OCI-LY1 (cell line): ENCODE measurements around the gene ACBD3.
A peak's percentile ranks its signal among the peaks of the same experiment; 100 is the strongest.

Source experiments
- H2AFZ ChIP-seq: fragments of 200-600 bp; sonication (generic), shearing (Covaris generic); 2 replicates; pipeline ENCODE4 v1.6.0; 2014; ENCODE audit warnings: antibody characterized with exemption, mild to moderate bottlenecking, low read length
- H3F3A ChIP-seq: fragments of 200-600 bp; sonication (generic), shearing (Covaris generic); 2 replicates; pipeline ENCODE4 v1.6.0; 2014; ENCODE audit warnings: mild to moderate bottlenecking, antibody characterized with exemption, low read length, moderate library complexity; ENCODE audit not compliant: insufficient read depth
- H3K27ac ChIP-seq: fragments of 200-600 bp; sonication (generic); 2 replicates; pipeline ENCODE4 v1.5.1; 2014; ENCODE audit warnings: low read length, mixed run types, mild to moderate bottlenecking, low read depth; ENCODE audit not compliant: poor library complexity, severe bottlenecking
- H3K27me3 ChIP-seq: fragments of 200-600 bp; sonication (generic); 2 replicates; pipeline ENCODE4 v1.6.0; 2014; ENCODE audit warnings: antibody characterized with exemption, mild to moderate bottlenecking, low read length, moderate library complexity; ENCODE audit not compliant: insufficient read depth
- H3K36me3 ChIP-seq: fragments of 200-600 bp; sonication (generic); 2 replicates; pipeline ENCODE4 v1.6.1; 2014; ENCODE audit warnings: mild to moderate bottlenecking, antibody characterized with exemption, low read length, moderate library complexity, mixed read lengths; ENCODE audit not compliant: insufficient read depth
- H3K4me1 ChIP-seq: fragments of 200-600 bp; sonication (generic); 2 replicates; pipeline ENCODE4 v1.5.1; 2014; ENCODE audit warnings: mild to moderate bottlenecking, low read length, moderate library complexity; ENCODE audit not compliant: insufficient read depth, severe bottlenecking
- H3K4me2 ChIP-seq: fragments of 200-600 bp; sonication (generic), shearing (Covaris generic); 2 replicates; pipeline ENCODE4 v1.6.1; 2014; ENCODE audit warnings: low read length
- H3K4me3 ChIP-seq: fragments of 200-600 bp; sonication (generic); 2 replicates; pipeline ENCODE4 v1.5.1; 2014; ENCODE audit warnings: low read length, low read depth, mild to moderate bottlenecking, mixed read lengths; ENCODE audit not compliant: poor library complexity, severe bottlenecking
- H3K79me2 ChIP-seq: fragments of 200-600 bp; shearing (Covaris generic); 2 replicates; pipeline ENCODE4 v1.6.1; 2016; ENCODE audit warnings: mixed run types, low read length, mixed read lengths; ENCODE audit not compliant: insufficient read depth
- H3K9ac ChIP-seq: fragments of 200-600 bp; sonication (generic), shearing (Covaris generic); 2 replicates; pipeline ENCODE4 v1.6.1; 2014; ENCODE audit warnings: mild to moderate bottlenecking, low read length, mixed read lengths
- H3K9me2 ChIP-seq: fragments of 200-600 bp; sonication (generic), shearing (Covaris generic); 2 replicates; pipeline ENCODE4 v1.6.1; 2014; ENCODE audit warnings: low read depth, mild to moderate bottlenecking, low read length, mixed read lengths
- H3K9me3 ChIP-seq: fragments of 200-600 bp; shearing (Covaris generic); 2 replicates; pipeline ENCODE4 v1.6.1; 2014; ENCODE audit warnings: low read length, mixed read lengths
- H4K20me1 ChIP-seq: fragments of 200-600 bp; sonication (generic), shearing (Covaris generic); 2 replicates; pipeline ENCODE4 v1.6.0; 2016; ENCODE audit warnings: mild to moderate bottlenecking, low read length; ENCODE audit not compliant: insufficient read depth
- CTCF ChIP-seq: fragments of 200-600 bp; sonication (generic), shearing (Covaris generic); IDR thresholded peaks from 2 replicates; pipeline ENCODE4 v1.5.1; 2017; ENCODE audit warnings: mild to moderate bottlenecking, antibody characterized with exemption, low read length, moderate library complexity, mixed read lengths
- EZH2 ChIP-seq: fragments of 200-600 bp; sonication (generic), shearing (Covaris generic); IDR thresholded peaks from 2 replicates; pipeline ENCODE4 v1.8.0; 2017; ENCODE audit warnings: borderline replicate concordance, mixed run types, mild to moderate bottlenecking, antibody characterized with exemption, low read length, moderate library complexity, mixed read lengths

Gene ACBD3

DNA sequence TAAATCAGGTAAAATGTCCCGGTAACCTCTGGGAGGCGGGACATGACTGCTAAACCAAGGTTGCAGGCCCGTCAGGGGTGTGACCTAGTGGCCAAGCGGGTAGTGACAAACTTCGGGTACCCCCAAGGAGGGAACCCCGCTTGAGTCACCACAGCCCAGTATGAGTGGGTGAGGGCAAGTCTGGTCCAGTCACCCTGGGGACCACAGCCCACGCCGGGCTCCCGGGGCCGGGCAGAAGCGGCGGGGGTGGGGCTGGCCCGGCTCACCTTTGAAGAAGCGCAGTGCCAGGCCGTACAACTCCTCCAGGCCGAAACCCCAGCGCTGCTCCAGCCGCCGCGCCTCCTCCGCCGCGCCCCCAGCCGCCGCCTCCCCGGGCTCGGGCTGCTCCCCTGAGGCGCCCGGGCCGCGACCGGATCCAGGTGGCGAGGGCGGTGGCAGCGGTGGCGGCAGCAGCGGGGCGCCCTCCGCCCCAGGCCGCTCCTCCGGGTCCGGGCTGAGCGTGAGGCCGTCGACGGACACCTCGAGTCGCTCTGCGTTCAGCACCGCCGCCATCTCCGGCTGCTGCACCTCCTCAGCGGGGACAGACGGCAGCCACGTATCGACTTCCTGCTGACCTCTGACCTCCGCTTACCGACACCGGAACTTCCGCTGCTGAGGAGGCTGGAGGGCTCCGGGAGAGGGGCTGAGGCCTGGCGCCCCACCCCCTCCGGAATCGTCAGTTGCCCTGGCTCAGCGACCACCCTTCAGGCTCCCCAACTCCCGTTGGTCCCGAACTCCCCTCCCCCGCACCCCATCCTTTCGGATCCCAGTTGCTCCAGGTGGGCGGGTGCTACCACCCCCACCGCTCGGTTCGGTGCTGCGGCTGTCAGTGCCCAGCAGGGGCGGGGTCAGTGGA lies at the start of gene ACBD3:
ACBD3 (minus strand) TSS at position 618 of the 895 bp plus-strand sequence; CDS start at position 552, 66 bp downstream.
- Histone ChIP-seq H4K20me1 (no peaks in the 10 kb centered on the region), H3F3A (no peaks in the 10 kb centered on the region), H3K4me1 (peaks cover 46% of the 10 kb centered on the region), H3K79me2 (peaks cover 44% of the 10 kb centered on the region), H3K9ac (peak within 1 kb of the TSS; percentile 87), H3K36me3 (peaks cover 11% of the 10 kb centered on the region; the same call in 1 of the 2 replicates), H3K9me2 (no peaks in the 10 kb centered on the region), H3K4me2 (peak within 1 kb of the TSS; percentile 71), H3K4me3 (peak within 1 kb of the TSS; percentile 96), H3K27me3 (no peaks in the 10 kb centered on the region), H3K9me3 (no peaks in the 10 kb centered on the region), H2AFZ (no peak within 1 kb of the TSS), H3K27ac (peak within 1 kb of the TSS; percentile 78)
- no peak for TF ChIP-seq EZH2
- no peak for TF ChIP-seq CTCF

DNA sequence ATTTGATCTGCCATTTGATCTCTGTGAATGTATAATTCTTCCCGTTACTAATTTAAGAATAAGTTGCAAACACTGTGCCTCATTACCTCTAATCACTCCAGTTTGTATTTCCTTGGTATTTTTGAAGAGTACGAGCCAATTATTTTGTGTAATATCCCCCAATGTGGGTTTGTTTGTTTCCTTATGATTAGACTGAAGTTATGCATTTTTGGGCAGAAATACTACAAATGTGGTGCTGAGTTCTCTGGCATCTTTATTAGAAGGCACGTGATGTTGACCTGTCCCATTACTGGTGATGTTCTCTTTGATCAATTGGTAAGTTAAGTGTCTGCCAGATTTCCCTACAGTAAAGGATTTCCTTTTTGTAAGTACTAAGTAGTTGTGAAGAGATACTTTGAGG lies 47.3 kb upstream of the ACBD3 start:
- H3K36me3 ChIP-seq, result peaks cover 35% of the 10 kb centered on the region
- no peaks in the 10 kb centered on the region for H3K9me3 ChIP-seq
- peak overlapping the region; percentile 89 for H3K4me2 ChIP-seq
- peak overlapping the region; percentile 85 for H3K27ac ChIP-seq
- H3K4me1 ChIP-seq, result peaks cover 38% of the 10 kb centered on the region
- no peak overlapping the region; the same call in 1 of the 2 replicates for H2AFZ ChIP-seq
- no peaks in the 10 kb centered on the region for H3K27me3 ChIP-seq
- no peak for TF ChIP-seq EZH2
- TF ChIP-seq CTCF, result no peak
- H3K9me2 ChIP-seq, result no peaks in the 10 kb centered on the region
- H3K79me2 ChIP-seq, result no peaks in the 10 kb centered on the region
- peak overlapping the region; percentile 63 for H3K4me3 ChIP-seq
- H4K20me1 ChIP-seq, result no peaks in the 10 kb centered on the region
- no peaks in the 10 kb centered on the region for H3F3A ChIP-seq
- H3K9ac ChIP-seq, result peak overlapping the region; percentile 67

- Histone ChIP-seq H3K4me1 (peaks cover 38% of the 10 kb centered on the region), H3K9me3 (no peaks in the 10 kb centered on the region), H2AFZ (no peak overlapping the region), H4K20me1 (no peaks in the 10 kb centered on the region), H3K36me3 (peaks cover 32% of the 10 kb centered on the region), H3K4me2 (peak overlapping the region; percentile 89), H3K79me2 (no peaks in the 10 kb centered on the region), H3K27me3 (no peaks in the 10 kb centered on the region), H3K4me3 (peak overlapping the region; percentile 63), H3K9ac (peak overlapping the region; percentile 67), H3K27ac (peak overlapping the region; percentile 85), H3F3A (no peaks in the 10 kb centered on the region), H3K9me2 (no peaks in the 10 kb centered on the region)
- TF ChIP-seq CTCF (no peak), EZH2 (no peak)
These were observed 46.8 kb upstream of the ACBD3 start for GRCh38 chr1:226233293-226233692.
